HG03521 (cell line): Measurements from ENCODE around the gene FAM171A1.
"Not testable (repeated sequence)": the region's sequence is repeated elsewhere in the genome, so short reads cannot be mapped to it uniquely, and the experiment has no call there.

Experiments
- ATAC-seq: cut with Tn5 transposase; IDR thresholded peaks from one replicate; pipeline ENCODE4 v1.9.1; 2021; ENCODE audit warnings: mild to moderate bottlenecking, moderate library complexity; ENCODE audit not compliant: unreplicated experiment

FAM171A1 gene

GRCh38 chr10:15370856-15371701 is at the start of gene FAM171A1:
Gene FAM171A1 (minus strand): TSS chr10:15371289. CDS start chr10:15371052, 237 bp downstream.
- peak; percentile 44 for ATAC-seq

- ATAC-seq = no peak
Measured at GRCh38 chr10:15420858-15421257, 49.8 kb upstream of the FAM171A1 start.

- no peak for ATAC-seq
Measured at GRCh38 chr10:15419279-15419874, 48.3 kb upstream of the FAM171A1 start.

- no peak for ATAC-seq
Measured at GRCh38 chr10:15416034-15416433, 44.9 kb upstream of the FAM171A1 start.

- ATAC-seq = no peak
Measured at GRCh38 chr10:15411010-15411409, 39.9 kb upstream of the FAM171A1 start.

GRCh38 chr10:15409350-15409749 is 38.3 kb upstream of the FAM171A1 start:
- not testable (repeated sequence) for ATAC-seq

GRCh38 chr10:15408557-15408956 is 37.5 kb upstream of the FAM171A1 start:
- ATAC-seq = no peak

- ATAC-seq = no peak
Measured at GRCh38 chr10:15405319-15405718, 34.2 kb upstream of the FAM171A1 start.

GRCh38 chr10:15401382-15401781 is 30.3 kb upstream of the FAM171A1 start:
- no peak for ATAC-seq

GRCh38 chr10:15400461-15400860 is 29.4 kb upstream of the FAM171A1 start:
- not testable (repeated sequence) for ATAC-seq

GRCh38 chr10:15399060-15399661 is 28.1 kb upstream of the FAM171A1 start:
- ATAC-seq = no peak

GRCh38 chr10:15395935-15396334 is 24.8 kb upstream of the FAM171A1 start:
- ATAC-seq = no peak

- ATAC-seq = no peak
Measured at GRCh38 chr10:15393139-15393825, 22.2 kb upstream of the FAM171A1 start.

GRCh38 chr10:15391491-15391890 is 20.4 kb upstream of the FAM171A1 start:
- ATAC-seq = no peak

GRCh38 chr10:15388172-15388571 is 17.1 kb upstream of the FAM171A1 start:
- not testable (repeated sequence) for ATAC-seq

- ATAC-seq = no peak
Measured at GRCh38 chr10:15387021-15387420, 15.9 kb upstream of the FAM171A1 start.

- no peak for ATAC-seq
Measured at GRCh38 chr10:15385552-15386455, 14.7 kb upstream of the FAM171A1 start.

GRCh38 chr10:15381420-15381819 is 10.3 kb upstream of the FAM171A1 start:
- ATAC-seq = no peak

GRCh38 chr10:15379078-15379477 is 8.0 kb upstream of the FAM171A1 start:
- ATAC-seq = no peak

- no peak for ATAC-seq
Measured at GRCh38 chr10:15378569-15378968, 7.5 kb upstream of the FAM171A1 start.
